ENCODE results near the gene MED12.

The MED12 gene

GRCh38 chrX:71118032-71118984 lies at the start of gene MED12:
TSS of gene MED12 (plus strand) at chrX:71118596. CDS start at chrX:71118755, 159 bp downstream.
- no peak for TF ChIP-seq CTCF (conservative IDR thresholded peaks at IDR 0.05; ENCODE audit: control insufficient read depth, insufficient read depth, low read depth, low read length)
- H3K4me3 ChIP-seq (ENCODE audit: control insufficient read depth, low read depth, low read length): peak within 1 kb of the TSS; percentile 65
- peak; percentile 72 for DNase-seq (ENCODE audit: low read depth)

- TF ChIP-seq CTCF (conservative IDR thresholded peaks at IDR 0.05; ENCODE audit: control insufficient read depth, insufficient read depth, low read depth, low read length): no peak
- H3K4me3 ChIP-seq (ENCODE audit: control insufficient read depth, low read depth, low read length): no peak overlapping the region
- no peak for DNase-seq (ENCODE audit: low read depth)
Measured at GRCh38 chrX:71070531-71070930, 47.9 kb upstream of the MED12 start.

GRCh38 chrX:71081330-71082123 lies 36.9 kb upstream of the MED12 start:
- TF ChIP-seq CTCF (conservative IDR thresholded peaks at IDR 0.05; ENCODE audit: control insufficient read depth, insufficient read depth, low read depth, low read length): no peak
- no peak overlapping the region for H3K4me3 ChIP-seq (ENCODE audit: control insufficient read depth, low read depth, low read length)
- DNase-seq (ENCODE audit: low read depth): peak; percentile 55

- no peak for TF ChIP-seq CTCF (conservative IDR thresholded peaks at IDR 0.05; ENCODE audit: control insufficient read depth, insufficient read depth, low read depth, low read length)
- no peak for DNase-seq (ENCODE audit: low read depth)
- H3K4me3 ChIP-seq (ENCODE audit: control insufficient read depth, low read depth, low read length): no peak overlapping the region
Measured at GRCh38 chrX:71082124-71082647, 36.2 kb upstream of the MED12 start.

- TF ChIP-seq CTCF (conservative IDR thresholded peaks at IDR 0.05; ENCODE audit: control insufficient read depth, insufficient read depth, low read depth, low read length): no peak
Measured at GRCh38 chrX:71082822-71083221, 35.6 kb upstream of the MED12 start.

GRCh38 chrX:71085900-71086299 lies 32.5 kb upstream of the MED12 start:
- no peak overlapping the region for H3K4me3 ChIP-seq (ENCODE audit: control insufficient read depth, low read depth, low read length)
- TF ChIP-seq CTCF (conservative IDR thresholded peaks at IDR 0.05; ENCODE audit: control insufficient read depth, insufficient read depth, low read depth, low read length): no peak
- DNase-seq (ENCODE audit: low read depth): no peak

More at GRCh38 chrX:71082822-71083221, 35.6 kb upstream of the MED12 start:
- DNase-seq (ENCODE audit: low read depth): no peak
- H3K4me3 ChIP-seq (ENCODE audit: control insufficient read depth, low read depth, low read length): no peak overlapping the region
